H54 (cell line): ENCODE data around the gene HIVEP2.

ENCODE experiments used
- DNase-seq: peaks from one replicate; pipeline ENCODE4 v3.0.0; 2011; ENCODE audit warnings: low spot score, mixed read lengths; ENCODE audit not compliant: insufficient read length
- FAIRE-seq: peaks from 3 replicates; lab custom pipeline; 2011; peaks lifted over from hg19 to GRCh38; lab: Jason Lieb, UNC
- POLR2A ChIP-seq: IDR thresholded peaks from 2 replicates; pipeline ENCODE4 v1.6.1; 2011; ENCODE audit warnings: low read depth, mild to moderate bottlenecking, low read length

HIVEP2 gene

GRCh38 chr6:142763205-142763604, 181.8 kb downstream of the HIVEP2 start:
- FAIRE-seq (peak; percentile 64), DNase-seq (no peak)
- no peak for TF ChIP-seq POLR2A

- DNase-seq: no peak
- TF ChIP-seq POLR2A: no peak
- FAIRE-seq: no peak
These were observed 183.2 kb downstream of the HIVEP2 start for GRCh38 chr6:142761756-142762155.

GRCh38 chr6:142760152-142760551, 184.8 kb downstream of the HIVEP2 start:
- FAIRE-seq (no peak), DNase-seq (no peak)
- no peak for TF ChIP-seq POLR2A

DNA sequence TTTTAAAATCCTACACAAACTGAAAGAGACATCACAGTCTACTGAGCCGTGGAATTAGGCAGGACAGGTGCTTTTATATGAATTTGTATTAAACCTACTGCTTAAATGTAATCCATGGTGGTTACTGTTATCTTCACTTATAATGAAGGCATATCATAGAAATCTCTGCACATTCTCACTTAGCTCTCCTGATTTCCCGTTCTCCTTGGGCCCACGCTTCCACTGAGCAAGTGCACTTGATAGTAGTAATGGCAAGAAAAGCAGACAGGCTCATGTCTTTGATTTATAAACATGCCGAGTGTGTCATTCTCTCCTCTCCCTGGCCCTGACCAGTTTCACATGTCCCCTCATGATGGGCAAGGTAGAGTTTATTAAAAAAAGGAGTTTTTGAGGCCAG, 186.3 kb downstream of the HIVEP2 start:
- no peak for DNase-seq
- FAIRE-seq: no peak
- no peak for TF ChIP-seq POLR2A

DNA sequence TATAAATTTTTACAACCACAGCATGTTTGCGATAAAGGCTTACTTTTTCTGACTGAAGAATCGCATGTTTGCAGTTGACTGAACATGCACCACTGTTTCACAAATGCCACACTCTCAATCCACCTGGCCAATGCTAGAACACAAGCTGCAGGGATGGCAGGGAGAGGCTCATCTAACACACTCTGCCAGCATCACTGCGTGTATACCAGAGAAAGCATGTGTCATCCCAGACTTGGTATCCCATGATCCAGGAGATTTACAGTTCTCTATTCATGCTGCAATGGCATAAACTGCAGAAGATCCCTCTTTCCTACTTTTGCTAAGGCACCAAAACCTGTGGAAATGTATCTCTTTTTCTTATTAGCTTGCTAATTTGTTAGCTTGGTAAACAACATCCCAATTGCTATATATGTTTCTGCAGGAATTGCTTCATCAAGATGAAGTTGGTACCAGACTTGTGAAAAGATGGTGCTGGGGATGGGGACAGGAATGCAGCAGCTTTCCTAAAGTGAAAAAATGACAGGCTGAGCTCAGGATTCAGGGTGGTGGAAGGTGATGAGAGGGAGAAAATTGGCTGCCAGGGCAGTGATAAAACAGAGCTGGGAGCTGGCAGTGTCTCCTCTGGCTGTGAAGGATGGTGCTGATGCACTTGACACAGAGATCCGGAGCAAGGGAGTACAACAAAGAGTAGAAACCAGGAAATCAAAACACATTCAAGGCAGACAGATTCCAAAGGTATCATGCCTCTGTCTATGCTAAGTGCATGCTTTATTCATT, 186.9 kb downstream of the HIVEP2 start:
- DNase-seq (no peak), FAIRE-seq (no peak)
- no peak for TF ChIP-seq POLR2A

DNA sequence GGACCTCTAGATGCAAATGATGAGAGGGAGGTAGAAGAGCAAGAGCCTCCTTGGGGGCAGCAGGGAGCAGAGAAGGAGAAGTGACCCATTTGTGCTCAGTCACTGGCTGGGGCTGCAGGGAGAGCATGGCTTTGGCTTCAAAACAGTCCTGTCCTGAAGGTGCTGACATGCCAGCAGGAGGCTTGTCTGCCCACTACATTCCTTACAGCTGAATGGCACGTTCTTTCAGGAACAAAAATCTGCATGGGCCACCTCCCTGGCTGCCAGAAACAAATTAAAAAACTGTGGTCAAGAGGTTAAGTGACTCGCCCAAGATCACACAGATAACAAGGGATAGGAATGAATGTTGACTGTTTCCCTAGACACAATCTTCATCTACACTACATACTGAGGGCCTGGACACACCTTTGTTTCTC, 188.8 kb downstream of the HIVEP2 start:
- DNase-seq (peak; percentile 22), FAIRE-seq (no peak)
- TF ChIP-seq POLR2A: no peak

DNA sequence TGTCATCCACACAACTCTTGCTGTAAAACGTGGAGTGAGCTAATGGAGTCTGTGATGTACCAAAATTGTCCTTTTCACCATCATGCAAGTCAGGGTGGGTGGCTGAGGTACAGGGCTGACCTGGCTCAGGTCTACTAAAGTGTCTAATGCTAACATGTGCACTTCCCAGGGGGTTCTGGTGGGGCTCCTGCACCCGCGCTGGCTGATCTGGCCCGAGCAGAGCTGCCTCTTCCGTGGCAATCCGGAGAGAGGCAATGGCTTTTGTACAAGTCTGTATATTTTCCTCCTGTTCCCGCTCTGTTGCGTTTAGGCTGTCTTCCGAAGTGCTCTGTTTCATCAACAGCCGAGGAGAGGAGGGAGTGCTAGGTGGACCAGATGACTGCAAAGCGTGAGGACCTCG, 191.8 kb downstream of the HIVEP2 start:
- no peak for DNase-seq
- no peak for TF ChIP-seq POLR2A
- no peak for FAIRE-seq

- DNase-seq (no peak), FAIRE-seq (no peak)
- TF ChIP-seq POLR2A: no peak
These were observed 192.6 kb downstream of the HIVEP2 start for GRCh38 chr6:142752348-142752747.

DNA sequence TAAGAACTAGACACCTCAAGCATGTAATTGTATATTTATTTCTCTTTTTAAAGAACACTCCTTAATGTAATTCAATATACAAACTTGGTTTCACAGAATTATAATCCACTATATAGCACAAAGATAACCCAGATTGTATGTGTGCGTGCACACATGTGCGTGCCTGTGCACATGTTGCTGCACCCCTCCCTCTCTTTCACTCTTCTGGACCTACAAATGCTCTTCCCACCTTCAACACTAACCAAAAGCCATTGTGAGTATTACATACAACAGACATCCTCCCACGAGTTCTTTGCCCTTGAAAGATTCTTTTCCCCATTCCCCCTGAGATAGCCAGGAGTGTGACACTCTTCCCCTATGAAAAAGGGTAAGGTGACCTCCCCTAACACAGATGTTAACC, 193.5 kb downstream of the HIVEP2 start:
- no peak for TF ChIP-seq POLR2A
- DNase-seq (no peak), FAIRE-seq (no peak)

DNA sequence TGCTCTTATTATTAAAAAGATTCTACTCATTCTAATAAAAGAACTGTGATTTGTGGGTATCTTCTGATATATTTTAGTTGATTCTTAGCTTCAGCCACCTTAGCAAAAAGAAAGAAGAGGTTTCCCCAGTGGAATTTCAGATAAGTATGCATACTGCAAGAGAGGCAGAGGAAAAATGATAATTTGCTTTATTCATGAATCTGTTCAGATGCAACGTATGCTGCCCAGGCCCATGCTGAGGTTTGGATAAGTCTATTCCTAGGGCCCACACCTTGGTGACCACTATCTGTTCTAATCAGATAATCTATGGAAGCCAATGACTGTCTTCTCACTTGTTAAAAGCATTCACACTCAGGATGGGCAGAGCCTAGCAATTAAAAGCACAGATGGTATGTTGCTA, 194.0 kb downstream of the HIVEP2 start:
- DNase-seq (no peak), FAIRE-seq (no peak)
- no peak for TF ChIP-seq POLR2A

GRCh38 chr6:142749556-142749955, 195.4 kb downstream of the HIVEP2 start:
- DNase-seq (no peak), FAIRE-seq (no peak)

GRCh38 chr6:142746524-142746923, 198.5 kb downstream of the HIVEP2 start:
- DNase-seq: no peak
- no peak for TF ChIP-seq POLR2A
- FAIRE-seq: no peak

More at GRCh38 chr6:142749556-142749955, 195.4 kb downstream of the HIVEP2 start:
- TF ChIP-seq POLR2A: no peak

DNA sequence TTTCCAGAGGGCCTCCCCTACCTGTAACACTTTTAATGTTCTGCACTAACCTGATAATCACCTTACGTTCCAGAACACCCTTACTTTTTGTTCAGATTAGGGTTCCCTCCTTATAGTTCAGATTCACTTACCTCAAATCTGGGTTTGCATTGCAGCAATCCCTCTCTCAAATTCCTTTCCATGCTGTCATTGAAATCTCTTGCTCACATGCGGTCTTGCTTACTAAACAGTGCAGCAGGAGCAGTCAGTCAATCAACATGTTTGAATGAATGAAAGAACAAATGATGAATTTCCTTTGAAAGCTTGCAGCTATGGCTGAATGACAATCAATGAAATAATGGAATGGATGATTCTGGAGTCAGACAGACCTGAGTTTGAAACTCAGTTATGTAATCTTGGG, 200.1 kb downstream of the HIVEP2 start:
- DNase-seq: no peak
- FAIRE-seq: no peak
- TF ChIP-seq POLR2A: no peak

DNA sequence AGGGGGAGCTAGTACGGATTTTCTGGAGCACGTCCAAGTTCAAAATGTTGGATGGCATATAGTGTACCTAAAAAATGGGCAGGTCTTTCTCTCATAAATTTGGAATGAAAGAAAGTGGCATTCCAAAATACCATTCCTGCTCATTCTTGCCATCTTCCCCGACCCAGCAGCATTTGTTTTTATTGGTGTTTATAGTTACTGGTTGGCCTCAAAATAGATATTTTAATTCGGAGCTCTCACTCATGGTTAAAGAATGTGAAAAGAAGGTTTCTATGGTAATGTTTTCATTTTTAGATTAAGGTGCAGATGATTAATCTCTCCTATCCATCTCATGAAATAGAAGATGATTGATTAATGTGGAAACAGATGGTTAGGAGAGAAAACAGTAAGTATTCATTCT, 204.5 kb downstream of the HIVEP2 start:
- TF ChIP-seq POLR2A: no peak
- FAIRE-seq: no peak
- DNase-seq: no peak

GRCh38 chr6:142738731-142739130, 206.2 kb downstream of the HIVEP2 start:
- TF ChIP-seq POLR2A: no peak
- no peak for DNase-seq
- no peak for FAIRE-seq
